ENCODE results near the gene C16orf54. TPM values are rescaled to one million over a fixed set of nuclear protein-coding genes. Genes with fewer than 3 reads are reported as not detected.
"Not testable (repeated sequence)": the region's sequence is repeated elsewhere in the genome, so short reads cannot be mapped to it uniquely, and the experiment has no call there.

Gene C16orf54, protein sequence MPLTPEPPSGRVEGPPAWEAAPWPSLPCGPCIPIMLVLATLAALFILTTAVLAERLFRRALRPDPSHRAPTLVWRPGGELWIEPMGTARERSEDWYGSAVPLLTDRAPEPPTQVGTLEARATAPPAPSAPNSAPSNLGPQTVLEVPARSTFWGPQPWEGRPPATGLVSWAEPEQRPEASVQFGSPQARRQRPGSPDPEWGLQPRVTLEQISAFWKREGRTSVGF
- polyA plus RNA-seq (2011; rRNA removed) (not detected in 2 replicates), polyA minus RNA-seq (2011; rRNA and poly(A)+ RNA removed) (not detected in 2 replicates)

DNA sequence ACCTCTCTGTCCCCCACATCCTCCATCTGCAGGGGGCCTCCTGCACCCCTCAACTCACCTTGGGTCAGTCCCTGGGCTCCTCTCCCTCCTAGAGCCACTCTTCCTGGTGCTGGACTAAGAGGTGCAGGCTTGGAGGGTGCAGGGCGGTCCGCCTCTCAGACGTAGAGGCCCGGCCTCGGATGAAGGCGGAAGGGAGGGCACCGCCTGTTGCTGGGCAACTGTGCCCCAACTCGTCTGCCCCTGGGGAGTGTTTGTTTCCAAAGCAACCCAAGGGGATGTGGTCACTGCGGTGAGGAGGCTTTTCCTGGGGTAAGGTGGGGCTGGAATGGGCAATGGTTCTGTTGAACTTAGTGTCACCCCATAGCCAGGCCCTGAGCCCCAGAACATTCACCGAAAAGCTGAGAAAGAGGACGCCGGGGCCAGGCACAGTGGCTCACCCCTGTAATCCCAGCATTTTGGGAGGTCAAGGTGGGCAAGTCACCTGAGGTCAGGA is at the start of gene C16orf54:
TSS of gene C16orf54 (minus strand) at position 138 of the 493 bp plus-strand sequence. CDS start 1,039 bp downstream, outside the sequence.
- ChIA-PET CTCF (interaction anchor here (1.1 kb wide), 1 partner anchor 16 kb away, joined by 3 read pairs; no protein-coding TSS in a partner anchor), POLR2A (no interaction called here)
- no peak for DNase-seq (ENCODE audit: low read depth)
- TF ChIP-seq CTCF (IDR thresholded peaks at IDR 0.05; ENCODE audit: insufficient read depth, low read depth, low read length) = no peak
- Histone ChIP-seq H3K36me3 (ENCODE audit: control insufficient read depth, insufficient read depth, low read length) (no peaks in the 10 kb centered on the region), H3K4me3 (ENCODE audit: low read depth, low read length) (no peak within 1 kb of the TSS), H3K27me3 (ENCODE audit: control insufficient read depth, insufficient read depth, low read length) (0 out of 2 replicates have a peak, but pooled peaks cover 4% of the 10 kb centered on the region)

DNA sequence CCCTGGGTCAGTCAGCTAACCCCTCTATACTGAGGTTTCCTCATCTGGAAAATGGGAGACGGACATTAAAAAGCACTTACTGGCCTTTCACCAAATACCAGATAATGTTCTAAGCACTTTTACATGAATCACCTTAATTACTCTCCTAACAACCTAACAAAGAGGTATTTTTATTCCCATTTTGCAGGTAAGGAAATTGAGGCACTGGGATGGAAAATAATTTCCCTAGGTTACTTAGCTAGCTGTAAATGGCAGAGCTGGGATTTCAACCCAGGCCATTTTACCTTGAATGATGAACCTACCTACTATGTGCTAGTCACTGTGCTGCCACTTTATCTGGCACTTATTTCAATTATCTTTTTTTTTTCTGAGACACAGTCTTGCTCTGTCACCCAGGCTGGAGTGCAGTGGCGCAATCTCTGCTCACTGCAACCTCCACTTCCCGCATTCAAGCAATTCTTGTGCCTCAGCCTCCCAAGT is 48.5 kb upstream of the C16orf54 start:
- ChIA-PET CTCF (interaction anchor here (0.6 to 1.2 kb wide), 3 partner anchors 10 to 107 kb away, joined by 4 read pairs; no protein-coding TSS in a partner anchor), POLR2A (no interaction called here)
- H3K4me3 ChIP-seq (ENCODE audit: low read depth, low read length) = no peak overlapping the region
- DNase-seq (ENCODE audit: low read depth) = no peak
- no peak for TF ChIP-seq CTCF (IDR thresholded peaks at IDR 0.05; ENCODE audit: insufficient read depth, low read depth, low read length)
- no peaks in the 10 kb centered on the region for H3K27me3 ChIP-seq (ENCODE audit: control insufficient read depth, insufficient read depth, low read length)
- peaks cover 1% of the 10 kb centered on the region for H3K36me3 ChIP-seq (ENCODE audit: control insufficient read depth, insufficient read depth, low read length)

DNA sequence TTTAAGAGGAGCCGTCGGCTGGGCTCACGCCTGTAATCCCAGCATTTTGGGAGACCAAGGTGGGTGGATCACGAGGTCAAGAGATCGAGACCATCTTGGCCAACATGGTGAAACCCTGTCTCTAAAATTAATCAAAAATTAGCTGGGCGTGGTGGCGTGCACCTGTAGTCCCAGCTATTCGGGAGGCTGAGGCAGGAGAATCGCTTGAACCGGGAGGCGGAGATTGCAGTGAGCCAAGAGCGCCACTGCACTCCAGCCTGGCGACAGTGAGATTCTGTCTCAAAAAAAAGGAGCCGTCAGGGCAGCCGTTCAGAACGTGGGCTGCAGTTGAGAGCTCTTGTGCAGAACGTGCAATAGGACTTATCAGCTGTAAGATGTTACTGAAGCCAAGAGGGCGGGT is 47.4 kb upstream of the C16orf54 start:
- CTCF ChIA-PET = interaction anchor here (1.2 kb wide), 1 partner anchor 8 kb away, joined by 3 read pairs; no protein-coding TSS in a partner anchor
- H3K27me3 ChIP-seq (ENCODE audit: control insufficient read depth, insufficient read depth, low read length); H3K36me3 ChIP-seq (ENCODE audit: control insufficient read depth, insufficient read depth, low read length); POLR2A ChIA-PET; H3K4me3 ChIP-seq (ENCODE audit: low read depth, low read length); DNase-seq (ENCODE audit: low read depth): not testable (repeated sequence)

- no peak for DNase-seq (ENCODE audit: low read depth)
- ChIA-PET POLR2A (no interaction called here), CTCF (no interaction called here)
- no peaks in the 10 kb centered on the region for H3K27me3 ChIP-seq (ENCODE audit: control insufficient read depth, insufficient read depth, low read length)
- peak overlapping the region; percentile 85 for H3K4me3 ChIP-seq (ENCODE audit: low read depth, low read length)
- TF ChIP-seq CTCF (IDR thresholded peaks at IDR 0.05; ENCODE audit: insufficient read depth, low read depth, low read length) = no peak
- H3K36me3 ChIP-seq (ENCODE audit: control insufficient read depth, insufficient read depth, low read length) = peaks cover 1% of the 10 kb centered on the region
Observed at GRCh38 chr16:29791845-29792807, 46.3 kb upstream of the C16orf54 start.

DNA sequence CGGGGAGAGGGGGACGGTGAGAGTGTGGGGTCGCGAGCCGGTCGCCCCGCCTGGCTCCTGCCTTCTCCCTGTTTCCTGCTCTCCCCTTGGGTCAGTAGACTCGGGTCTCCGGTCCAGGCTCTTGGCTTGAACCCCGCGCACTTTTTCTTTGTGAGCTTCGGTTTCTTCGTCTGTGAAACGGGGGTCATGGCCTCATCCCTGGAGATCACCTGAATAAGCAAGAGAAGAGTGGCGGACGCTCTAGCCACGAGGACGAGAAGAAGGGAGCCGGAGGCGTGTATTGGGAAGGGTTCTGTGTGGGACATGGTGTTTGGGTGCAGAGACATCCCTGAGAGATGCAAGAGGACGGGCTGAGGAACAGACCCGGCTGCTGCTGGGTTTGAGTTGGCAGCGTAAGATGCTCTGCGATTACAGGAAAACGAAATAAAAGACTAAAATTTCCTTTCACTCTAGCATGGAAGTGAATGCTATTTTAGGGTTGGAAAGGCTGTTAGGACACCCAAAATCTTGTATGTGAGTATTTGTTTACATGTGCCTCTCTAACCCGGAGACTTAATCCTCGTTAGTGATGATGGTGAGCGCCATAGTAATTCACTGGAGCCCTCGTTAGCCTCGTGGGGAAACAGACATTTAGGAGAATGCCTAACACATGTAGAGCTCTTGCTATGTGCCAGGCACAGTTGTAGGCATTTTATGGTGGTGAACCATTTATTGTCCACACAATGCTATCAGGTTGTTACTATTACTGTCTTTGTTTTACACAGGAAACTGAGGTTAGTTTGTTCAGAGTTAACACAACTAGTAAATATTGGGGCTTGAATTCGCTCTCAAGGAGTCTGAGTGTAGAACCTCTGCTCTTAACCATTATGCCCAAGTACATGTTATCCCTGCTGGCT is 45.4 kb upstream of the C16orf54 start:
- Histone ChIP-seq H3K4me3 (ENCODE audit: low read depth, low read length) (peak overlapping the region; percentile 85), H3K36me3 (ENCODE audit: control insufficient read depth, insufficient read depth, low read length) (no peaks in the 10 kb centered on the region), H3K27me3 (ENCODE audit: control insufficient read depth, insufficient read depth, low read length) (no peaks in the 10 kb centered on the region)
- no peak for TF ChIP-seq CTCF (IDR thresholded peaks at IDR 0.05; ENCODE audit: insufficient read depth, low read depth, low read length)
- CTCF ChIA-PET = interaction anchor here (0.8 to 2.2 kb wide), 17 partner anchors 8 to 241 kb away, joined by 3 to 35 read pairs (median 4); partner anchors contain the start of genes MVP and PAGR1
- POLR2A ChIA-PET = no interaction called here
- no peak for DNase-seq (ENCODE audit: low read depth)

All from BJ (cell line).